HG03439 (cell line): ENCODE data around the gene FIGN.

Experiments
- ATAC-seq: cut with Tn5 transposase; IDR thresholded peaks from one replicate; pipeline ENCODE4 v1.9.1; 2021; ENCODE audit warnings: mild to moderate bottlenecking, moderate library complexity; ENCODE audit not compliant: unreplicated experiment

Gene FIGN

GRCh38 chr2:163621445-163622004 is 114.3 kb downstream of the FIGN start:
- no peak for ATAC-seq

GRCh38 chr2:163617517-163617916 is 118.3 kb downstream of the FIGN start:
- ATAC-seq = no peak

- no peak for ATAC-seq
Observed at GRCh38 chr2:163613266-163613731, 122.5 kb downstream of the FIGN start.

- no peak for ATAC-seq
Observed at GRCh38 chr2:163612332-163612731, 123.5 kb downstream of the FIGN start.

- ATAC-seq = no peak
Observed at GRCh38 chr2:163611557-163611906, 124.3 kb downstream of the FIGN start.

GRCh38 chr2:163610817-163611556 is 124.8 kb downstream of the FIGN start:
- no peak for ATAC-seq

GRCh38 chr2:163607630-163608029 is 128.2 kb downstream of the FIGN start:
- no peak for ATAC-seq

- ATAC-seq = no peak
Observed at GRCh38 chr2:163606878-163607277, 128.9 kb downstream of the FIGN start.

- no peak for ATAC-seq
Observed at GRCh38 chr2:163605779-163606178, 130.0 kb downstream of the FIGN start.

- ATAC-seq = no peak
Observed at GRCh38 chr2:163604941-163605555, 130.8 kb downstream of the FIGN start.

GRCh38 chr2:163602196-163602595 is 133.6 kb downstream of the FIGN start:
- ATAC-seq = no peak

- no peak for ATAC-seq
Observed at GRCh38 chr2:163601377-163601776, 134.4 kb downstream of the FIGN start.

- ATAC-seq = no peak
Observed at GRCh38 chr2:163600801-163601200, 135.0 kb downstream of the FIGN start.

- ATAC-seq = no peak
Observed at GRCh38 chr2:163595028-163595427, 140.8 kb downstream of the FIGN start.

- no peak for ATAC-seq
Observed at GRCh38 chr2:163594497-163594896, 141.3 kb downstream of the FIGN start.

- no peak for ATAC-seq
Observed at GRCh38 chr2:163593982-163594381, 141.8 kb downstream of the FIGN start.

GRCh38 chr2:163592954-163593622 is 142.7 kb downstream of the FIGN start:
- no peak for ATAC-seq

- ATAC-seq = no peak
Observed at GRCh38 chr2:163591461-163591860, 144.3 kb downstream of the FIGN start.

- no peak for ATAC-seq
Observed at GRCh38 chr2:163580757-163581156, 155.1 kb downstream of the FIGN start.

- no peak for ATAC-seq
Observed at GRCh38 chr2:163574309-163574708, 161.5 kb downstream of the FIGN start.

- ATAC-seq = no peak
Observed at GRCh38 chr2:163573652-163574051, 162.2 kb downstream of the FIGN start.

- ATAC-seq = no peak
Observed at GRCh38 chr2:163572850-163573249, 163.0 kb downstream of the FIGN start.
